ENCODE data around the gene FNIP2. TPM values are rescaled to one million over a fixed set of nuclear protein-coding genes. Genes with fewer than 3 reads are reported as not detected.
A peak's percentile ranks its signal among the peaks of the same experiment; 100 is the strongest.
"Not testable (repeated sequence)": the region's sequence is repeated elsewhere in the genome, so short reads cannot be mapped to it uniquely, and the experiment has no call there.

The FNIP2 gene
- total and polyA plus RNA-seq, 12 donors, result 8.5 to 89.7 (median 47.0) TPM

GRCh38 chr4:158729716-158730559 is 38.9 kb upstream of the FNIP2 start:
- Histone ChIP-seq H3K4me1 (peaks cover 0 to 8% (median 0%) of the 10 kb centered on the region in 9 donors), H3K36me3 (no peaks in the 10 kb centered on the region), H3K4me3 (no peak overlapping the region), H3K27ac (no peak overlapping the region), H3K9me3 (no peaks in the 10 kb centered on the region), H3K27me3 (no peaks in the 10 kb centered on the region)
- 15 to 20% methylated on average over 5 of the region's 5 CpGs for WGBS, 2 donors
- TF ChIP-seq, protein P1, sequence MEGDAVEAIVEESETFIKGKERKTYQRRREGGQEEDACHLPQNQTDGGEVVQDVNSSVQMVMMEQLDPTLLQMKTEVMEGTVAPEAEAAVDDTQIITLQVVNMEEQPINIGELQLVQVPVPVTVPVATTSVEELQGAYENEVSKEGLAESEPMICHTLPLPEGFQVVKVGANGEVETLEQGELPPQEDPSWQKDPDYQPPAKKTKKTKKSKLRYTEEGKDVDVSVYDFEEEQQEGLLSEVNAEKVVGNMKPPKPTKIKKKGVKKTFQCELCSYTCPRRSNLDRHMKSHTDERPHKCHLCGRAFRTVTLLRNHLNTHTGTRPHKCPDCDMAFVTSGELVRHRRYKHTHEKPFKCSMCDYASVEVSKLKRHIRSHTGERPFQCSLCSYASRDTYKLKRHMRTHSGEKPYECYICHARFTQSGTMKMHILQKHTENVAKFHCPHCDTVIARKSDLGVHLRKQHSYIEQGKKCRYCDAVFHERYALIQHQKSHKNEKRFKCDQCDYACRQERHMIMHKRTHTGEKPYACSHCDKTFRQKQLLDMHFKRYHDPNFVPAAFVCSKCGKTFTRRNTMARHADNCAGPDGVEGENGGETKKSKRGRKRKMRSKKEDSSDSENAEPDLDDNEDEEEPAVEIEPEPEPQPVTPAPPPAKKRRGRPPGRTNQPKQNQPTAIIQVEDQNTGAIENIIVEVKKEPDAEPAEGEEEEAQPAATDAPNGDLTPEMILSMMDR (IDR thresholded peaks at IDR 0.05), result peak; percentile 84 to 99 (median 87)
- ATAC-seq, result peak; percentile 89 to 97 (median 96)
- DNase-seq, result peak; percentile 41 to 69
- intact Hi-C loops (cut with DNase I), result loop anchor here (1.0 to 10.0 kb wide), 14 partner anchors 37 to 725 kb away; partner anchors contain the start of gene FNIP2 (in 5 of the 10)

DNA sequence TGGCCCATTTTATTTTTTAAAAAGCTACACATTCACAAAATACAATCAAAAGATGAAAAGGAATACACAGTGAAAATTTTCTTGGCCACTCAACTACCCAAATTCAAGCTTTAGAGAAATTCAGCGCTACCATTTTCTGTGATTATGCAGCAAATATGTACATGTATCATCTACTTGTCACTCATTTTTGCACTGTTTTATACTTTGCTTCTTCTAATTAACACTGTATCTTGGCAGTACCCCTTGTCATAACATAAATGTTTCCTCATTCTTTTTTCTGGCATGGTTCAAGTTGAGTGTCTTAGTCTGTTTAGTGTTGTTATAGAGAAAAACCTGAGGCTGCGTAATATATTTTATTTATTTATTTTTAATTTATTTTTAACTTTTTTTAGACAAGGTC is 30.0 kb upstream of the FNIP2 start:
- Histone ChIP-seq H3K27me3 (no peaks in the 10 kb centered on the region), H3K4me3 (no peak overlapping the region), H3K4me1 (no peaks in the 10 kb centered on the region), H3K9me3 (no peaks in the 10 kb centered on the region), H3K36me3 (no peaks in the 10 kb centered on the region), H3K27ac (no peak overlapping the region)
- DNase-seq, result no peak
- intact Hi-C loops (cut with DNase I), result loop anchor here in 3 of 10 donors (10.0 kb wide), 2 partner anchors 466 to 706 kb away; no protein-coding TSS in a partner anchor
- 95 to 97% methylated on average over 2 of the region's 2 CpGs for WGBS, 2 donors
- TF ChIP-seq, protein P1 (IDR thresholded peaks at IDR 0.05), result no peak
- no peak for ATAC-seq

DNA sequence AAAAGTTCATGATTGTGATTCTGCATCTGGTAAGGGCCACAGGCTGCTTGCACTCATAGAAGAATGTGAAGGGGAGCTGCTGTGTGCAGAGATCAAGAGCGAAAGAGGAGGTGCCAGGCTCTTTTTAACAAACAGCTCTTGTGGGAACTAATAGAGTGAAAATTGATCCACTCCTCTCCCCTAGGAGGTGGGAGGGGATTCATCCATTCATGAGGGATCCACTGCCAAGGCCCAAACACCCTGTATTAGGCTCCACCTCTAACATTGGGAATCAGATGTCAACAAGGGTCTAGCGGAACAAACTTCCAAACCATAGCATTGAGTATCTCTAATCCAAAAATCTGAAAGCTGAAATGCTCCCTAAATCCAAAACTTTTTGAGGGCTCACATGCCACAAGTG is 29.2 kb upstream of the FNIP2 start:
- DNase-seq (no peak), ATAC-seq (no peak)
- WGBS, 2 donors, result 94 to 95% methylated on average over 2 of the region's 2 CpGs
- Histone ChIP-seq H3K4me3 (no peak overlapping the region), H3K27me3 (no peaks in the 10 kb centered on the region), H3K4me1 (no peaks in the 10 kb centered on the region), H3K9me3 (peaks cover 0 to 6% (median 0%) of the 10 kb centered on the region in 11 donors), H3K36me3 (no peaks in the 10 kb centered on the region), H3K27ac (no peak overlapping the region)
- TF ChIP-seq, protein P1 (IDR thresholded peaks at IDR 0.05), result no peak
- intact Hi-C loops (cut with DNase I), result loop anchor here in 3 of 10 donors (10.0 kb wide), 2 partner anchors 465 to 705 kb away; no protein-coding TSS in a partner anchor

DNA sequence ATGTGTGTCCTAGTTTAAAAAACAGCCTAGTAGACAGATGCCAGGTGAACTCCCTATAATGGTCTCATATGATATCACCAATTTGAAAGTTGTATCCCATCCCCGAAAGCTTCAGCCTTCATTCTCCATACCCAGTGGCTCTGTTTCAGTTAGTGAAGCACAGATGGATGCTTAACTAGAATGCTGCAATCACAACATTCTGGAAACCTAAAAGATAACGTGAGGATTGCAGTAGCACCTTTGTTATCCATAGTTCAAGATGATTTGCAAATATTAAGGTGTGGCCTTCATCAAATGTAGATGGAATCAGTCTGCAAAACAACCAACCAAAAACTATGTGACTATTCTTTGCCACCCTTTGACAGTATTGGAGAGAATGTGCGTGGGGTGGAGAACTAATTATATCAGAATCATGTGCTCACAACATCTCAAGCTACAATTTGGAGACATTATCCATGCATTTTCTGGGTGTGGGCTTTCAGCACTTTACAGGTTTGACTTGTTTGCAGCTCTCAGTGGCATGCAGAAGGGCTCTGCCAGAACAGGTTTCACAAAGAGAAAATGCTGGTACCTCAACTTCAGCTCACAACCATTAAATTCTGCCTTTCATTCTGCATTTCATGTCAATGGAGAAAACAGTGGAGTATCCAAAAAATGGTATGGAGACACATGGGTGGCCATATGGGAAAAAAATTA is 27.4 kb upstream of the FNIP2 start:
- DNase-seq, result no peak
- no peaks in the 10 kb centered on the region for H3K36me3 ChIP-seq
- peaks cover 0 to 8% (median 0%) of the 10 kb centered on the region in 11 donors for H3K9me3 ChIP-seq
- H3K27ac ChIP-seq, result no peak overlapping the region
- TF ChIP-seq, protein P1 (IDR thresholded peaks at IDR 0.05), result no peak
- no peaks in the 10 kb centered on the region for H3K4me1 ChIP-seq
- 82 to 87% methylated on average over 3 of the region's 3 CpGs for WGBS, 2 donors
- H3K27me3 ChIP-seq, result no peaks in the 10 kb centered on the region
- H3K4me3 ChIP-seq, result no peak overlapping the region
- intact Hi-C loops (cut with DNase I), result no loop called here
- ATAC-seq, result no peak

- H3K4me1 ChIP-seq; intact Hi-C loops (cut with DNase I); H3K4me3 ChIP-seq; H3K27me3 ChIP-seq; DNase-seq; H3K27ac ChIP-seq; H3K36me3 ChIP-seq; ATAC-seq; H3K9me3 ChIP-seq: not testable (repeated sequence)
- 95 to 98% methylated on average over 18 to 31 of the region's 31 CpGs for WGBS, 2 donors
Observed at GRCh38 chr4:158746537-158746936, 22.3 kb upstream of the FNIP2 start.

Data from heart right ventricle (tissue), 16 donors.